ENCODE results near the gene PPP4R1.

- TF ChIP-seq EP300 (IDR thresholded peaks at IDR 0.05), result no peak
- no peak for TF ChIP-seq POLR2A (IDR thresholded peaks at IDR 0.05)
Measured at GRCh38 chr18:9568186-9568585, 46.2 kb downstream of the PPP4R1 start.
